Activated CD4-positive, alpha-beta T cell treated with anti-CD3 and anti-CD28 coated beads, Interleukin-2, amount 50 U/mL, for 48 hours (primary cell): ENCODE data around the gene PRSS35.
"Not testable (repeated sequence)": the region's sequence is repeated elsewhere in the genome, so short reads cannot be mapped to it uniquely, and the experiment has no call there.

Experiments
- DNase-seq, 2 experiments: peaks; one replicate each; pipeline ENCODE4 v3.0.0-alpha.2; 2020

PRSS35 gene

DNA sequence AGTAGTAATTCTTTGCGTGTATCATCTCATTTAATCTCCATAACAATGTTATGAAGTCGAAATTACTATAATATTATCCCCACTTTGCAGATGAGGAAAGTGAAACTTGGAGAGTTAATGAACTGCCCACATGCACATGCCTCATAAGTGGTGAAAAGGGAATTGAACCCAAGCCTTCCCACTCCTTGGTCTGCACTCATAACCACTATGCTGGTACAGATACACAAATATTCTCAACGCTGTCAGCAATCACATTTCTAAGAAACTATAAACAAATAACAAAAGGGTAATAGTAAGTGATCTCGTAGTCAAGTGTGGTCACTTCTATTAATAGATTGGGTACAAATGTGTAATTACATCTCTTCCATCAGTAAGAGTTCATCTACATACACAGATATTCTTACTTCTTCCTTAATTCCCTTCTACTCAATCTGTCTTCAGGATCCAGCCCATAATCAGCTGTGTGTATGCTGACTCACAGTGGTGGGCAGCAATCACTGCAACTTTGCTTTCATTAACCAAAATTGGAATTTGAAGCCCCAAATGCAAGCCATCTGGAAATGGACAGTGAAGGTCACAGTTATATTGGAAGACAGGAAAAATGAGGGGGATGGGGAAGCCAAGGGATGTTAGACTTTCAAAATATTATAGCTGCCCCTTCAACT lies 6.6 kb downstream of the PRSS35 start:
- DNase-seq = no peak

DNA sequence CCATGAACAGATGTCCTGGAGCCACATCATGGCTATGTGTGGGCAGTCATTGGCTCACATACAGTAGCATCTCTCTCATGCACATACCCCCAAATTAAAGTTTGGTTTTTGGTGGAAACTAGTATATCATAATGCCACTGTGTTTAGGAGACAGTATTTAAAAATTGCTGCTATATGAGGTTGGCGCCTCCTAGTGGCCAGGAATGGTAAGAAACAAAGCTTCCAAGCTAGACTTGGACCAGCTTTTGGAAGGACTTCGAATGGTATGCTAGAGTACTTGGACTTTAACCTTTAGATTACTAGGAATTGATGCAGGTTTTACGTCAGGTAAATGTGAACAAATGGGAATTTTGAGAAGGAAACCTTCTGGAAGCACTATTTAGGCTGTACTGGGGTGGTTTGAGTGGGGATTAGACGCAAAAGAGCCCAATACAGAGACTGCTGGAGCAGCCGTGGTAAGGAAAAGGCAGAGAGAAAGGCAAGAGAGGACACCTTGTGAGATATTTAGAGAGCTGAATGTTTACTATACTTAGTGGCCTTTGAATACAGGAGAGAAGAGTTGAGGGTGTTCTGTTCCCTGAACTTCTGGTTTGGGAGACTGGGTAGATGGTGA lies 23.8 kb downstream of the PRSS35 start:
- peak; percentile 58 to 69 for DNase-seq

DNA sequence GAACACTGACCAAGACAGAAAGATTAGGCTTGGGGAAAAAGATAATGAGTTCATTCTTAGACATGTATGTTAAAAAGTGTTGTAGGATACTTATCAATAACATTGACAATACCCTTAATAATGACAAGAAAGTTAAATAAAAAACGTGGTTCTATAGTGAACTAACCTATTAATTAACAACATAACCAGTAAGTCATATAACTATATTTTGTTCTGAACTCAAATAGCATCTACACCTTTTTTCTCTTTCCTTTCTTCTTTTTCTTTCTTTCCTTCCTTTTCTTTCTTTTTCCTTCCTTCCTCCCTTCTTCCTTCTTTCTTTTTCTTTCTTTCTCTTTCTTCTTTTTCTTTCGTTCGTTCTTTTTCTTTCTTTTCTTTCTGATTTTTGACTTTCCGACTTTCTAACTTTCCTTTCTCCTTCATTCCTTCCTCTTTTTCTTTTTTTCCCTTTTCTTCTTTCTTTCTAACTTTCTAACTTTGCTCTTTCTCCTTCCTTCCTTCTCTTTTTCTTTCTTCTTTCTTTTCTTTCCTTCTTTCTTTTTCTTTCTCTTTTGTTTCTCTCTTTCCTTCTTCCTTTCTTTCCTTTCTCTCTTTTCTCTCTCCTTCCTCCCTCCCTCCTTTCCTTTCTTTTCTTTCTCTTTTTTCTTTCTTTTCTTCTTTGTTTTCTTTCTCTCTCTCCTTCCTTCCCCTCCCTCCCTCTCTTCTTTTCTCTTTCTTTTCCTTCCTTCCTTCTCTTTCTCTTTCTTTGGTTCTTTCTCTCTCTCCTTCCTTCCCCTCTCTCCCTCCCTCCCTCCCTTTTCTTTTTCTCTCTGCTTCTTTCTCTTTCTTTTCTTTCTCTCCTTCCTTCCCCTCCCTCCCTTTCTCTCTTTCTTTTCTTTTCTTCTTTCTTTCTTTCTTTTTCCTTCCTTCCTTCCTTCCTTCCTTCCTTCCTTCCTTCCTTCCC lies 24.6 kb downstream of the PRSS35 start:
- DNase-seq = no peak

DNA sequence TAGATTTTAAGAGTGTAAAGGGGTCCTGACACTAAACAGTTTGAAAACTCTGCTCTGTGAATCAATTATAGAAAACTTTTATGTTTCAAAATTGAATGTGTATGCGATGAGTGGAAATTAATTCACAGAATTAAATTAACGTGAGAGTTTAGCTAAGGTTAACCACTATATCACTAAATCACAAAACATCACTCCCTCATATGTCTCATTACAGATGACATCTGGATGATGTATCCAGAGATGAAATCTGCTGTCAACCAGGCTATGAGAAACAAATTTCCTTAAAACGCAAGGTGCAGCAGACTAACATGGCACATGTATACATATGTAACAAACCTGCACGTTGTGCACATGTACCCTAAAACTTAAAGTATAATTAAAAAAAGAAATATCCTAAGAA lies 27.3 kb downstream of the PRSS35 start:
- DNase-seq = no peak

DNA sequence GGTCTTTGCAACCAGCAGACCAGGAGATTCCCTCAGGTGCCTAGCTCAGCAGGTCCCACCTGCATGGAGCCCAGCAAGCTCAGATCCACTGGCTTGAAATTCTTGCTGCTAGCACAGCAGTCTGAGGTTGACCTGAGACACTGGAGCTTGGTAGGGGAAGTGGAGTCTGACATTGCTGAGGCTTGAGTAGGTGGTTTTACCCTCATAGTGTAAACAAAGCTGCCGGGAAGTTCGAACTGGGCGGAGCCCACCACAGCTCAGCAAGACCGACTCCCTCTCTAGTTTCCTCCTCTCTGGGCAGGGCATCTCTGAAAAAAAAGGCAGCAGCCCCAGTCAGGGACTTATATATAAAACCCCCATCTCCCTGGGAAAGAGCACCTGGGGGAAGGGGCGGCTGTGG lies 34.3 kb downstream of the PRSS35 start:
- DNase-seq = no peak

DNA sequence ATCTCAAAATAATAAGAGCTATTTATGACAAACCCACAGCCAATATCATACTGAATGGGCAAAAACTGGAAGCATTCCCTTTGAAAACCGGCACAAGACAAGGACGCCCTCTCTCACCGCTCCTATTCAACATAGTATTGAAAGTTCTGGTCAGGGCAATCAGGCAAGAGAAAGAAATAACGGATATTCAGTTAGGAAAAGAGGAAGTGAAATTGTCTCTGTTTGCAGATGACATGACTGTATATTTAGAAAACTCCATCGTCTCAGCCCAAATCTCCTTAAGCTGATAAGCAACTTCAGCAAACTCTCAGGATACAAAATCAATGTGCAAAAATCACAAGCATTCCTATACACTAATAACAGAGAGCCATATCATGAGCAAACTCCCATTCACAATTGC lies 38.1 kb downstream of the PRSS35 start:
- not testable (repeated sequence) for DNase-seq

DNA sequence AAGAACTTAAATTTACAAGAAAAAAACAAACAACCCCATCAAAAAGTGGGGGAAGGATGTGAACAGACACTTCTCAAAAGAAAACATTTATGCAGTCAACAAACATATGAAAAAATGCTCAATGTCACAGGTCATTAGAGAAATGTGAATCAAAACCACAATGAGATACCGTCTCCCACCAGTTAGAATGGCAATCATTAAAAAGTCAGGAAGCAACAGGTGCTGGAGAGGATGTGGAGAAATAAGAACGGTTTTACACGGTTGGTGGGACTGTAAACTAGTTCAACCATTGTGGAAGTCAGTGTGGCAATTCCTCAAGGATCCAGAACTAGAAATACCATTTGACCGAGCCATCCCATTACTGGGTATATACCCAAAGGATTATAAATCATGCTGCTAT lies 39.4 kb downstream of the PRSS35 start:
- DNase-seq = not testable (repeated sequence)

DNA sequence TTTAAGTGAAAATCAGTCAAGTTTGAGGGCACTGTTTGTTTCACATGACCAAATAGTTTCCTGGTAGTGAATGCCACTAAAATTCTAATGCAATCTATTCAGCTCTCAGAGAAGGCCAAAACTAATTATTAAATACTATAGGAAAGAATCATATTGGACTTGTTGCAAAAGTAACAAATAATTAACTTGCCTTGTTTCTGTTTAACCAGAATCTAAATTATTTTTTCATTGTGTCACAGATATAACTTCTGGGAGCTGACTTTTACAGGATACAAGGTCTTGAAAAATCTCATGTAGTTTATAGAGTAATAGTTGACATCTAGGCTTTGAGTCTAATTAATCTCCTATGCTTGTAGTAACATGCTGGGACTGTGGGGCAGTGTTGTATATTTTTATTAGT lies 44.5 kb downstream of the PRSS35 start:
- no peak for DNase-seq

DNA sequence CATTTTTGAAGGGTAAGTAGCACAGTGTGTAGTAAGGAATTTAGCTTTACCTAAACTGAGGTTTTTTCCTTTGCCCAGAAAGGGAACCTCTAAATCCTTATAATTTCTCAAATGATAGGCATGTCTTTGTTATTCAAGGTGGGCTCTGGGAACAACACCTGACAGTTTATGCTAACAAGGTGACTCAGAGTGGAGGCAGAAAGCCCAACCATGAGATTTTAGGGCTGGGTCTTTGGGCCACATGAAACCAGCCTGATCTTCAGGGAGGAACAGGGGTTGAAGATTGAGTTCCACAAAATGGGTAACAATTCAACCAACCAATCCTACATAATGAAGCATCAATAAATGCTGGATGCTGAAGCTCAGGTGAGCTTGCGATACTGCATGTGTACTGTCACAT lies 46.6 kb downstream of the PRSS35 start:
- no peak for DNase-seq

DNA sequence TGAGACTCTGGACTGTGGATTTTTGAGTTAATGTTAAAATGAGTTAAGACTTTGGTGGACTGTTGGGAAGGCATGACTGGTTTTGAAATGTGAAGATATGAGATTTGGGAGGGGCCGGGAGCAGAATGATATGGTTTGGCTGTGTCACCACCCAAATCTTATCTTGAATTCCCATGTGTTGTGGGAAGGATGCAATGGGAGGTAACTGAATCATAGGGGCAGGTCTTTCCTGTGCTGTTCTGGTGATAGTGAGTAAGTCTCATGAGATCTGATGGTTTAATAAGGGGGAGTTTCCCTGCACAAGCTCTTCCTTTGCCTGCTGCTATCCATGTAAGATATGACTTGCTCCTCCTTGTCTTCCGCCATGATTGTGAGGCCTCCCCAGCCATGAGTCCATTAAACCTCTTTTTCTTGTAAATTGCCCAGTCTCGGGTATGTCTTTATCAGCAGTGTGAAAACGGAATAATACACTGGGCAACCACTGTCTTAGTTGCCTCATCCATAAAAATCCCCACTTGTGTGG lies 59.4 kb downstream of the PRSS35 start:
- not testable (repeated sequence) for DNase-seq

DNA sequence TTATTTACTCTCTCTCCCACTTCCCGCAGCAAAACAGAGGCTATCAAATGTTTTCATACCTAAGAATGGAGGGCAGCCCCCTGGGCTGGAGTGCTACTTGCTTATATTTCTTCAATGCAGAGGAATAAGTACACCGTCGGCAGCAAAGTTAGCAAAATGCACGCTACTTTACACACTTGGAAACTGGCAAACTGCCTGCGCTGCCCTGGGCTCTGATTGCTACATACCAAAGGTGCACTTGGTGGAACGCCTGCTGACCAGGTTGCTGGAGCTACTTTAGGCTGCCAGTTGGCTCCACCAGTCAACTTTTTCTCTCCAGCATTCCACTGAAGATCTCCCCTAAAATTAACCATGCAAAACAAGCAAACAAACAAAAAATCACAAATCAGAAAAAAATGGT lies 62.4 kb downstream of the PRSS35 start:
- DNase-seq = no peak
